HepG2 (cell line): ENCODE results near the gene PEPD. TPM values are rescaled to one million over a fixed set of nuclear protein-coding genes. Genes with fewer than 3 reads are reported as not detected.

Source experiments
- ATAC-seq: fragments of 200-7000 bp; cut with Tn5 transposase; 3 replicates; pipeline ENCODE4 v1.9.1; 2020; ENCODE audit warnings: mild to moderate bottlenecking, moderate library complexity
- BruUV-seq: library from RNA; stranded (reverse); fragments of 400-500 nt; replicated peaks from 2 replicates; lab custom pipeline; 2021; lab: Mats Ljungman, UMichigan
- CTCF ChIA-PET: fragments of 300-600 bp; formaldehyde crosslinking; extraction: SDS; loops from one replicate; lab custom pipeline; 2021; ENCODE audit warnings: low total read pairs, inconsistent platforms, low intra/inter-chr PET ratio; lab: Yijun Ruan, JAX
- POLR2A ChIA-PET: fragments of 350-600 bp; sonication (Branson Sonifier 250); formaldehyde crosslinking; loops from one replicate; lab custom pipeline; 2020; ENCODE audit warnings: antibody characterized with exemption, inconsistent platforms; lab: Yijun Ruan, JAX
- DNase-seq: peaks from one replicate; pipeline ENCODE4 v3.0.0-alpha.2; 2015; ENCODE audit warnings: low spot score
- FAIRE-seq: peaks from 3 replicates; lab custom pipeline; 2011; peaks lifted over from hg19 to GRCh38; lab: Jason Lieb, UNC
- H2AFZ ChIP-seq: one replicate; pipeline ENCODE4 v1.6.1; 2011; ENCODE audit warnings: low read length, inconsistent platforms
- H3K27ac ChIP-seq: fragments of 300-600 bp; 3 replicates; pipeline ENCODE4 v1.8.0; 2011; ENCODE audit warnings: mixed run types, mild to moderate bottlenecking, mixed read lengths, low read length, inconsistent platforms; ENCODE audit not compliant: insufficient read depth; ENCODE audit errors: extremely low read length
- H3K27me3 ChIP-seq, 2 experiments: fragments of 200-600 bp in 1 of 2; 2 replicates in 1 of 2; 3 replicates in 1 of 2; pipeline versions ENCODE4 v1.6.0 to v1.8.0; 2011; ENCODE audit warnings: low read length in 2 of 2, mild to moderate bottlenecking in 2 of 2, moderate library complexity in 2 of 2, inconsistent platforms in 1 of 2; ENCODE audit not compliant: insufficient read depth in 2 of 2, control insufficient read depth in 1 of 2
- H3K36me3 ChIP-seq, 2 experiments: fragments of 200-600 bp in 1 of 2; replicated peaks in 1 of 2; 2 replicates in 1 of 2; 3 replicates in 1 of 2; pipeline versions ENCODE4 v1.5.1 to v1.8.0; 2011; ENCODE audit warnings: low read length in 2 of 2, inconsistent platforms in 1 of 2; ENCODE audit not compliant: insufficient read depth in 2 of 2, control insufficient read depth in 1 of 2
- H3K4me1 ChIP-seq: 2 replicates; pipeline ENCODE4 v1.5.1; 2012; ENCODE audit warnings: low read length, inconsistent platforms; ENCODE audit not compliant: insufficient read depth
- H3K4me2 ChIP-seq: 2 replicates; pipeline ENCODE4 v1.6.0; 2011; ENCODE audit warnings: low read depth, low read length, inconsistent platforms
- H3K4me3 ChIP-seq, 3 experiments: fragments of 200-600 bp in 1 of 3; sonication (generic), shearing (Covaris generic) in 1 of 3; replicated peaks in 1 of 3; 2 replicates each; pipeline ENCODE4 v1.5.1; 2011 to 2016; ENCODE audit warnings: low read length in 3 of 3, inconsistent platforms in 2 of 3, low read depth in 2 of 3, mild to moderate bottlenecking in 2 of 3, control low read depth in 1 of 3, mixed read lengths in 1 of 3; ENCODE audit not compliant: insufficient read depth in 1 of 3
- H3K79me2 ChIP-seq: one replicate; pipeline ENCODE4 v1.6.1; 2011; ENCODE audit warnings: low read length, inconsistent platforms; ENCODE audit not compliant: insufficient read depth
- H3K9ac ChIP-seq: 2 replicates; pipeline ENCODE4 v1.6.0; 2011; ENCODE audit warnings: mild to moderate bottlenecking, low read depth, low read length, inconsistent platforms; ENCODE audit not compliant: insufficient read depth
- H3K9me3 ChIP-seq: 2 replicates; pipeline ENCODE4 v1.5.1; 2012; ENCODE audit warnings: mild to moderate bottlenecking, low read length
- H4K20me1 ChIP-seq: 2 replicates; pipeline ENCODE4 v1.6.0; 2011; ENCODE audit warnings: inconsistent platforms, mild to moderate bottlenecking, low read length, moderate library complexity; ENCODE audit not compliant: insufficient read depth
- AKAP8 ChIP-seq: sonication (generic); formaldehyde crosslinking; IDR thresholded peaks from 2 replicates; pipeline ENCODE4 v1.5.1; 2020; ENCODE audit warnings: mild to moderate bottlenecking, missing genetic modification reagents
- BHLHE40 ChIP-seq: IDR thresholded peaks from 2 replicates; pipeline ENCODE4 v1.6.1; 2011; ENCODE audit warnings: low read length, improper control_type of control experiment
- HHEX ChIP-seq: IDR thresholded peaks from 2 replicates; pipeline ENCODE4 v1.6.1; 2016; ENCODE audit warnings: control low read depth
- HNRNPUL1 ChIP-seq: fragments of 200-400 bp; formaldehyde crosslinking; IDR thresholded peaks from 2 replicates; pipeline ENCODE4 v1.6.1; 2017; ENCODE audit warnings: low read depth, mild to moderate bottlenecking, low read length, moderate library complexity
- RNF219 ChIP-seq: sonication (generic); formaldehyde crosslinking; IDR thresholded peaks from 2 replicates; pipeline ENCODE4 v1.5.0; 2020; ENCODE audit warnings: mild to moderate bottlenecking, missing genetic modification reagents
- RXRA ChIP-seq: sonication (generic); formaldehyde crosslinking; IDR thresholded peaks from 2 replicates; pipeline ENCODE4 v1.5.1; 2020; ENCODE audit warnings: missing genetic modification reagents
- SIN3B ChIP-seq: fragments of 150-350 bp; IDR thresholded peaks from 2 replicates; pipeline ENCODE4 v1.6.1; 2014; ENCODE audit warnings: low read length
- STAT5B ChIP-seq: sonication (generic); formaldehyde crosslinking; IDR thresholded peaks from 2 replicates; pipeline ENCODE4 v1.4.0; 2020; ENCODE audit warnings: missing genetic modification reagents
- TGIF2 ChIP-seq: IDR thresholded peaks from 2 replicates; pipeline ENCODE4 v1.6.1; 2016; ENCODE audit warnings: control low read depth, missing compliant biosample characterization
- ZKSCAN5 ChIP-seq: sonication (generic); formaldehyde crosslinking; IDR thresholded peaks from 2 replicates; pipeline ENCODE4 v1.5.1; 2020; ENCODE audit warnings: mild to moderate bottlenecking, missing genetic modification reagents
- ZNF143 ChIP-seq: sonication (generic); formaldehyde crosslinking; IDR thresholded peaks from 2 replicates; pipeline ENCODE4 v1.4.0; 2020; ENCODE audit warnings: missing genetic modification reagents
- ZNF496 ChIP-seq: sonication (generic); formaldehyde crosslinking; IDR thresholded peaks from 2 replicates; pipeline ENCODE4 v1.8.1; 2023; ENCODE audit warnings: mild to moderate bottlenecking, moderate library complexity, missing genetic modification reagents; ENCODE audit not compliant: insufficient replicate concordance
- ZNF569 ChIP-seq: sonication (generic); formaldehyde crosslinking; IDR thresholded peaks from 2 replicates; pipeline ENCODE4 v1.5.0; 2020; ENCODE audit warnings: mild to moderate bottlenecking, missing genetic modification reagents, moderate library complexity, borderline replicate concordance
- ZNF775 ChIP-seq: sonication (generic); formaldehyde crosslinking; IDR thresholded peaks from 2 replicates; pipeline ENCODE4 v1.4.0; 2020; ENCODE audit warnings: missing genetic modification reagents, mild to moderate bottlenecking, moderate library complexity, borderline replicate concordance
- ZSCAN20 ChIP-seq: sonication (generic); formaldehyde crosslinking; IDR thresholded peaks from 2 replicates; pipeline ENCODE4 v1.4.0; 2020; ENCODE audit warnings: missing genetic modification reagents, mild to moderate bottlenecking, borderline replicate concordance
- ZSCAN21 ChIP-seq: sonication (generic); formaldehyde crosslinking; IDR thresholded peaks from 2 replicates; pipeline ENCODE4 v1.8.0; 2022; ENCODE audit warnings: mild to moderate bottlenecking, missing genetic modification reagents, moderate library complexity, borderline replicate concordance
- WGBS: methylation state at CpG from one replicate; pipeline ENCODE4 v1.1.6; 2017; ENCODE audit warnings: low lambda C conversion rate; 5-methylcytosine and 5-hydroxymethylcytosine counted together
- in situ Hi-C: cut with HindIII; loops from 2 replicates; pipeline ENCODE4 v1.10.0; 2017; ENCODE audit warnings: low pct_unique_long_range_greater_than_20kb; ENCODE audit not compliant: extremely low pct_ligation_motif_present
- intact Hi-C: fragments of 100-400 bp; cut with micrococcal nuclease; formaldehyde crosslinking; loops from one replicate; pipeline ENCODE4 v1.10.0; 2022; ENCODE audit not compliant: unreplicated experiment
- polyA plus RNA-seq, 8 experiments: library from polyadenylated mRNA; depleted of rRNA in 3 of 8; stranded (reverse) in 7 of 8; unstranded in 1 of 8; fragments of >200 nt; fragmentation: Illumina TruSeq in 4 of 8; extraction: Trizol in 4 of 8; gene quantifications; 2 replicates each; pipeline versions ENCODE4 v1.2.1 to v1.2.3, GENCODE V29; 2011 to 2016; ENCODE audit warnings: low read depth in 4 of 8, missing spikeins in 1 of 8, mixed read lengths in 1 of 8; ENCODE audit not compliant: insufficient read depth in 1 of 8
- total RNA-seq, 5 experiments: library from RNA; depleted of rRNA; stranded (reverse); fragments of >200 nt; fragmentation: Illumina TruSeq; extraction: Trizol; gene quantifications; 2 replicates each; pipeline ENCODE4 v1.2.3, GENCODE V29; 2016; ENCODE audit warnings: low read depth in 1 of 5
- TF ChIP-seq, protein P1 (sequence below): sonication (generic); formaldehyde crosslinking; IDR thresholded peaks from 2 replicates; pipeline ENCODE4 v1.5.1; 2020; ENCODE audit warnings: mild to moderate bottlenecking, missing genetic modification reagents, moderate library complexity

PEPD gene
- total and polyA plus RNA-seq, 2 of the 13 experiments (the other 11 are each of a cell fraction or from before 2014, with no cell fraction given), result 60.7 to 75.1 TPM

GRCh38 chr19:33517922-33518321 is 3.7 kb downstream of the PEPD start:
- Histone ChIP-seq H2AFZ (no peak overlapping the region), H3K4me3 (no peak overlapping the region), H3K27ac (no peak overlapping the region), H3K36me3 (peaks cover 0 to 3% of the 10 kb centered on the region in 2 experiments; a peak in 1 of 5 replicates), H4K20me1 (peaks cover 3% of the 10 kb centered on the region; the same call in 1 of the 2 replicates), H3K79me2 (peaks cover 47% of the 10 kb centered on the region), H3K9ac (no peak overlapping the region), H3K4me1 (peaks cover 29% of the 10 kb centered on the region), H3K27me3 (peaks cover 0 to 3% of the 10 kb centered on the region in 2 experiments; a peak in 1 of 5 replicates), H3K4me2 (no peak overlapping the region), H3K9me3 (no peaks in the 10 kb centered on the region)
- ATAC-seq (no peak), FAIRE-seq (no peak), DNase-seq (no peak)
- TF ChIP-seq HNRNPUL1 (no peak), ZKSCAN5 (CRISPR knock-in tag) (no peak), ZSCAN20 (CRISPR knock-in tag) (no peak), ZNF143 (no peak), RNF219 (CRISPR knock-in tag) (no peak), TGIF2 (CRISPR knock-in tag) (no peak), SIN3B (no peak), HHEX (CRISPR knock-in tag) (no peak), RXRA (no peak), ZSCAN21 (no peak), STAT5B (CRISPR knock-in tag) (no peak), ZNF496 (CRISPR knock-in tag) (no peak), ZNF569 (CRISPR knock-in tag) (no peak), BHLHE40 (no peak), ZNF775 (no peak), AKAP8 (no peak)
- TF ChIP-seq, protein P1, sequence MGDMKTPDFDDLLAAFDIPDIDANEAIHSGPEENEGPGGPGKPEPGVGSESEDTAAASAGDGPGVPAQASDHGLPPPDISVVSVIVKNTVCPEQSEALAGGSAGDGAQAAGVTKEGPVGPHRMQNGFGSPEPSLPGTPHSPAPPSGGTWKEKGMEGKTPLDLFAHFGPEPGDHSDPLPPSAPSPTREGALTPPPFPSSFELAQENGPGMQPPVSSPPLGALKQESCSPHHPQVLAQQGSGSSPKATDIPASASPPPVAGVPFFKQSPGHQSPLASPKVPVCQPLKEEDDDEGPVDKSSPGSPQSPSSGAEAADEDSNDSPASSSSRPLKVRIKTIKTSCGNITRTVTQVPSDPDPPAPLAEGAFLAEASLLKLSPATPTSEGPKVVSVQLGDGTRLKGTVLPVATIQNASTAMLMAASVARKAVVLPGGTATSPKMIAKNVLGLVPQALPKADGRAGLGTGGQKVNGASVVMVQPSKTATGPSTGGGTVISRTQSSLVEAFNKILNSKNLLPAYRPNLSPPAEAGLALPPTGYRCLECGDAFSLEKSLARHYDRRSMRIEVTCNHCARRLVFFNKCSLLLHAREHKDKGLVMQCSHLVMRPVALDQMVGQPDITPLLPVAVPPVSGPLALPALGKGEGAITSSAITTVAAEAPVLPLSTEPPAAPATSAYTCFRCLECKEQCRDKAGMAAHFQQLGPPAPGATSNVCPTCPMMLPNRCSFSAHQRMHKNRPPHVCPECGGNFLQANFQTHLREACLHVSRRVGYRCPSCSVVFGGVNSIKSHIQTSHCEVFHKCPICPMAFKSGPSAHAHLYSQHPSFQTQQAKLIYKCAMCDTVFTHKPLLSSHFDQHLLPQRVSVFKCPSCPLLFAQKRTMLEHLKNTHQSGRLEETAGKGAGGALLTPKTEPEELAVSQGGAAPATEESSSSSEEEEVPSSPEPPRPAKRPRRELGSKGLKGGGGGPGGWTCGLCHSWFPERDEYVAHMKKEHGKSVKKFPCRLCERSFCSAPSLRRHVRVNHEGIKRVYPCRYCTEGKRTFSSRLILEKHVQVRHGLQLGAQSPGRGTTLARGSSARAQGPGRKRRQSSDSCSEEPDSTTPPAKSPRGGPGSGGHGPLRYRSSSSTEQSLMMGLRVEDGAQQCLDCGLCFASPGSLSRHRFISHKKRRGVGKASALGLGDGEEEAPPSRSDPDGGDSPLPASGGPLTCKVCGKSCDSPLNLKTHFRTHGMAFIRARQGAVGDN (CRISPR knock-in tag), result no peak
- in situ Hi-C loops, result no loop called here
- intact Hi-C loops, result no loop called here
- ChIA-PET CTCF (no interaction called here), POLR2A (no interaction called here)
- no TSS peak for BruUV-seq
- WGBS, result 94% methylated on average over 9 of the region's 9 CpGs
